T-helper 2 cell treated with Interferon-gamma antibody and Interleukin-4, amounts not matched to agents 100 ng/mL and 5 ng/mL, for 36 hours (primary cell): ENCODE data around the gene RUFY3. TPM values are rescaled to one million over a fixed set of nuclear protein-coding genes. Genes with fewer than 3 reads are reported as not detected.
"Not testable (repeated sequence)": the region's sequence is repeated elsewhere in the genome, so short reads cannot be mapped to it uniquely, and the experiment has no call there.

Source experiments
- intact Hi-C: fragments of 100-400 bp; cut with micrococcal nuclease; formaldehyde crosslinking; loops from one replicate; pipeline ENCODE4 v1.15.1; 2023
- total RNA-seq: library from RNA; stranded (reverse); gene quantifications from 2 replicates; pipeline ENCODE4 v1.2.3, GENCODE V29; 2022

Gene RUFY3
- total RNA-seq, 1 donor from 2014 or later = 16.2 TPM

DNA sequence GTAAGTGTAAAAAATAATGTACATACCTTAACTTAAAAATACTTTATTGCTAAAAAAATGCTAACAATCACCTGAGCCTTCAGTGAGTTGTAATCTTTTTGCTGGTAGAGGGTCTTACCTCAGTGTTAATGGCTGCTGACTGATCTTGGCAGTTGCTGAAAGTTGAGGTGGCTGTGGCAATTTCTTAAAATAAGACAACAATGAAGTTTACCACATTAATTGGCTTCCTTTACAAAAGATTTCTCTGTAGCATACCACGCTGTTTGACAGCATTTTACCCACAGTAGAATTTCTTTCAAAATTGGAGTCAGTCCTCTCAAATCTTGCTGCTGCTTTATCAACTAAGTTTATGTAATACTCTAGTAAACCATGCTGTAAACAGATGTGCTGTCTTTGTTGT lies 47.6 kb downstream of the RUFY3 start:
- intact Hi-C loops = not testable (repeated sequence)

DNA sequence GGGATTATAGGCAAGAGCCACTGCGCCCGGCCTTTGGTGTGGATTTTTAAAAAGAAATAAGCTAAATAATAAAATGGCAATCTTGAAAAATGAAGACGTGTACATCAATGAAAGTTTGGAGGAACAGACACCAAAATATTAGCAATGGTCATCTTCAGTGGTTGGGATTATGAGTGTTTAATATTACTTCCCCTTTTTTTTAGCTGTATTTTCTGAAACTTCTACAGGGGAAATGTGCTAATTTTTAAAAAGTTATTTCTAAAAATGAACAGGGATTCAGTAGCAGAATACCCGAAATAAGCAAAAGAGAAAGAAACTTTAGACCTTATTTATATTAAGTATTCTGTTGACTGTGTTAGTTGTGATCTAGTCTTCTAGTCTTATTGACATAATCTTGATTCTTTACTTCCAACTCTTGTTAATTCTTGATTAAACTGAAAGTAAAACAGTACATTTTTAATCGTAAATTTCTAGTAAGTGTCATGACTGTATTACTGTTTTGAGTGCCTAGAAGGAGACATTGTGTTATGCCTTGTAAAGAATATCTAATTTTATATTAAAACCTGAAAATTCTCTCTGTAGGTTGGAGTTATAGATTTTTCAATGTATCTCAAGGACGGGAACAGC lies 51.3 kb downstream of the RUFY3 start:
- intact Hi-C loops = no loop called here

DNA sequence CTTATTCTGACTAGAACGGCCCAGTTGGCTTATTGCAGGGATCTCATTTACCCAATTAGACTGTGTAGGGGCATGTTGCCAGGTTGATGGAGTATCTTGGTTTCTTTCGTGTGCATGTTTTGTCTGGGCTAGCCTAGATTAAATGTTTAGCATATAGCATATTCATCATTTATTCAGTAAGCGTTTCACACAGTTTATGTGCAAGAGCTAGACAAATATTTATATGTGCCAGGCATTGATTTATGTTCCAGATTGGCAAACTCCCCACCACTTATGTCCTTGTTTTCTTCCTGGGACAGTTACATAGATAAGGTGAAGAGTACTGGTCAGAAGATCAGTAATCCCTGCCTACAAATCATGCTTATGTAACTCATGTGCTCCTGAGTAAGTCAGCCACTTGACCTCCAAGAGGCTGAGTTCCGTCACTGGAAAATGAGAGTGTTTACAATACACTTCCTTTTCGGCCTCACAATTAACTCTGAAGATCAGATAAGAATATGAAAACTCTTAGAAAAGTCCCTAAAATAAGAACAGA lies 57.2 kb downstream of the RUFY3 start:
- intact Hi-C loops = no loop called here

DNA sequence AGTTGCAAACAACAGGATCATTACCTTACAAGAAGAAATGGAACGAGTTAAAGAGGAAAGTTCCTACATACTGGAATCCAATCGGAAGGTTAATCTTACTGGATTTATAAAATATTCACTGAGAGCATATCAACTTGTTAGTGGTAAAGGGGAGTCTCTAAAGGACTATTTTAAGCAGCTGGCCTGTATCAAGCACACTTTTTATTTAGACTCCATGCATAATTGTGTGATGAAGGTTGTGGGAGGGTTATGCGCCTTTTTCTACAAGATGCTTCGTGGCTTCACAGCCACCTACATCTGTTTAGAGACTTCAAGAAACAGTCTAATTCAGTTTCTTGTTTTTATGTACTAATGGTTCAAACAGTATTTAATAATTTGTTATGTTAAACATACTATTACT lies 61.3 kb downstream of the RUFY3 start:
- intact Hi-C loops = no loop called here

DNA sequence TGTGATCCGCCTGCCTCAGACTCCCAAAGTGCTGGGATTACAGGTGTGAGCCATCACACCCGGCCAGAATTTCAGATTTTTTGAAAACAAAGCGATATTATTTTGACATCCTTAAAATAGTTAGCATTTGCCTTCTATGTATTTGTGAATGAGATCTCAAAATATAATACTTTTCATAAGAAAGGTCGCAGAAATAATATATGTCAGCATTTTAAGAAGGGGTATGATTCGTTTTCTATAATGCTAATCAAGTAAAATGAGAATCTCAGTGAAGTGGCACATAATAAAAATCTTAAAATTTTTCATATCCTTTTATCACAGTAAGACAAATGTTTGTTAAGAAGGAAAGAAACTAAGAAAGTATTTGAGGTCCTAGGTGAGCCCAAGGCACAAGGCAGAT lies 65.7 kb downstream of the RUFY3 start:
- intact Hi-C loops = no loop called here

DNA sequence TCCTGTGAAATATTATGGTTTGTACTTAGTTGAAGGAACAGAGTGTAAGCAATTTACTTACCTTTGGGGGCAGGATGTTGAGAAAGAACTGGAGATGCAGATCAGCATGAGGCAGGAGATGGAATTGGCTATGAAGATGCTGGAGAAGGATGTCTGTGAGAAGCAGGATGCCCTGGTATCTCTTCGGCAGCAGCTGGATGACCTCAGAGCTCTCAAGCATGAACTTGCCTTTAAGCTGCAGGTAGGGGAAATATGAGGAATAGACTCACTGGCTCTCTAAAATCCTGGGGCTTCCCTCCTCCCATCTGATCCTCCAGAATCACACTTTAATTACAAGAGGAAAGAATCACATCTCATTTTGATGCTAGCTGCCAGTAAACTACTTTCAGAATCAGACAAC lies 67.0 kb downstream of the RUFY3 start:
- intact Hi-C loops = no loop called here

DNA sequence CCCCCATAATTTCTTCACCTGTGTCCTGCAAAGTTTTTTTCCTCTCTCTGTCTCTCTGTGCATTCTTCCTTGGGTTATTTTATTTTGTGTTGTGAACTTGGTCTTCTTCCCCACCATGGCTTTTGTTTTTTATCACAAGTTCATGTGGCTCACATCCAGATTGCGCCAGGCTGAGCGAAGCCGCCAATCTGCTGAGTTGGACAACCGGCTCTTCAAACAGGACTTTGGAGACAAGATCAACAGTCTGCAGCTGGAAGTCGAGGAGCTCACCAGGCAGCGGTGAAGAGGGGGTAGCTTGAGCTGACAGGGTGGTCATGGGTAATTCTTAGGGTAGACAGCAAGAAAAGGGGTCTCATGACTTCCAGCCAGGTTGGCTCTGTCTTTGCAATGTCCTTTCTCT lies 71.9 kb downstream of the RUFY3 start:
- intact Hi-C loops = no loop called here

DNA sequence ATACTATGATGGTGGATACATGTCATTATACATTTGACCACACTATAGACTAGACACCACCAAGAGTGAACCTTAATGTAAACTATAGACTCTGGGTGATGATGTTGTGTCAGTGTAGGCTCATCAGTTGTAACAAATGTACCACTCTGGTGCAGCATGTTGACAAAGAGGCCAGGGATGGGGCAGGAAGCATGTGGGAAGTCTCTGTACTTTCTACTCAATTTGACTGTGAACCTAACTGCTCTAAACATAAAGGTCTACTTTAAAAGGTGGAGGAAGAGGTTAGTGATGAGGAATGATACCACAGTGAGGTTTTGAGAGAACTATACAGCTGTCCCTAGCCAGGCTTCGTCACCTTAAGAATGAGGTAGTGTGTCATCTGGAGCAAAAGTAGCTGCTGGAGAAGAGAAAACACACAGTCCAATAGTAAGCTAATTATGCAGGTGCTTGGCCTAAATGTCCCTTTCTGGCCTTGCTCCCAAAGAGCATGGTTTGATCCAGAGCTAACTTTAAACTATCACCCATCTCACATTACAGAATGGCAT lies 79.6 kb downstream of the RUFY3 start:
- intact Hi-C loops = no loop called here

DNA sequence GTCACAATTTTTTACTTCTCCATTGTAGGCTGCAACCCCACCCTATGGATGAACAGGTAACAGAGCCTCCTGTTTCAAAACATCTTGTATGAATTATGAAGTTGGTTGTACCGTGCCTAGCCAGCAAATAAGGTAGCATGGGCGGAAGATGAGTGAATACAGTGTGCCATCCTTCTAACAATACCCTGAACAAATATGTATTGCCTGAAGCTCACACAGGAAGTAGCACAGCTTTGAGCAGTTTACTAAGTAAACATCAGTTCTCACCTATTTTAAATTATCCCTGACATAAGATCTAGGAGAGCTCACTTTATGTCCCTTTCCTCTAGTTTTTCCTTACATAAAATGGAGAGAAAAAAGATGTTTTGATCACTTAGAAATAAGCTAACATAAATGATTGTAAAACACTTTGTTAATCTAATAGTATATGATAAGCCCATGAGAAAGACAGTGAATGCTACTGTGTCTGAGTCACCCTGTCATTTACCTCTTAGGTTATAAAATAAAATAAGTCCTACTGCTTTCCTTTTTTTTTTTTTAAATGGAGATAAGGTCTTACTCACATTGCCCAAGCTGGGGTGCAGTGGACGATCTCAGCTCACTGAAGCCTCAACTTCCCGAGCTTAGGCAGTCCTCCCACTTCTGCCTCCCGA lies 81.3 kb downstream of the RUFY3 start:
- intact Hi-C loops = no loop called here

DNA sequence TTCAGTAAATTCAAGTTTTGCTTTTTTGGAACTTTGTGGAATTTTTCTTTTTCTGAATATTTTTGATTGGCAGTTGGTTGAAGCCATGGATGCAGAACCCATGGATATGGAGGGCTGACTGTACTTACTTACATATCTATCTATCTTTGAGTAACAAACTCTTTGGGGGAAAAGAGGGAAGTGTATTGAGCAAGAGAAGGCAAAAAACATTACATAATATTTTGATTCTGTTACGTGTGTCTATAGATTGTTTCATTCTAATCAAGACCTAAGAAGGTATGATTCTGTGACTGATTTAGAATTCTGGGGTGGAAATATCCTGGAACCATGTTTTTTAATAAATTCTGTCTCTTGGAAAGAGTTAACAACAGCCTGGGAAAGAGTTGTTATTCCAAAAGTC lies 86.4 kb downstream of the RUFY3 start:
- intact Hi-C loops = no loop called here

DNA sequence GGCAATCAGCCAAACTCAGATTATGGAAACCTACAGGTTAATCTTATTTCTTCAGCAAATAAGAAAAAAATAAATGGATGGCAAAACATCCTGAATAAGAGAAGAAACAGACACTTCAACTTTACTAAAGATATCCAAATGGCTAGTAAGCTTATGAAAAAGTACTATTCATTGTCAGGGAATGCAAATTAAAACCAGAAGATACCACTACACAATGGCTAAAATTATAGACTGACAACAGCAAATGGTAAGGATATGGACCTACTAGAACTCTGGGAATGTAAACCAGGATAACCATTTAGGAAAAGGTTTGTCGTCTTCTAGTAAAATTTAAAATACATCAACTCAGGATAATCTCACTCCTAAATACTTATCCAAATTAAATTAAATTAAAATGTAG lies 93.6 kb downstream of the RUFY3 start:
- intact Hi-C loops = no loop called here

DNA sequence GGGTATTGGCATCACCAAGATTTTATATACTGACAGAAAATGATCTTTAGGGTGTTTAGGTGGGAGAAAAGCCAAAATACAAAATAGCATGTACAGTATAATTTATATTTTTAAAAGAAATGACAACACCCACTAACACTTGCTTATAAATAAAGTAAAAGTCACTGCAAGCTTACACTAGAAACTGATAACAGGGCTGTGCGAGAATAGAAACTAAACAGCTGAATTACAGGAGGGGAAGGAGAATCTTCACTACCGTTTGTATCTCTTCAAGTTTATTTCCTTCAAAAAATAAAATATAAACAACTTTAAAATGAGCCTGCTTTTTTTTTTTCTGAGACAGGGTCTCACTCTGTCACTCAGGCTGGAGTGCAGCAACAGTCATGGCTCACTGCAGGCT lies 95.1 kb downstream of the RUFY3 start:
- intact Hi-C loops = no loop called here

DNA sequence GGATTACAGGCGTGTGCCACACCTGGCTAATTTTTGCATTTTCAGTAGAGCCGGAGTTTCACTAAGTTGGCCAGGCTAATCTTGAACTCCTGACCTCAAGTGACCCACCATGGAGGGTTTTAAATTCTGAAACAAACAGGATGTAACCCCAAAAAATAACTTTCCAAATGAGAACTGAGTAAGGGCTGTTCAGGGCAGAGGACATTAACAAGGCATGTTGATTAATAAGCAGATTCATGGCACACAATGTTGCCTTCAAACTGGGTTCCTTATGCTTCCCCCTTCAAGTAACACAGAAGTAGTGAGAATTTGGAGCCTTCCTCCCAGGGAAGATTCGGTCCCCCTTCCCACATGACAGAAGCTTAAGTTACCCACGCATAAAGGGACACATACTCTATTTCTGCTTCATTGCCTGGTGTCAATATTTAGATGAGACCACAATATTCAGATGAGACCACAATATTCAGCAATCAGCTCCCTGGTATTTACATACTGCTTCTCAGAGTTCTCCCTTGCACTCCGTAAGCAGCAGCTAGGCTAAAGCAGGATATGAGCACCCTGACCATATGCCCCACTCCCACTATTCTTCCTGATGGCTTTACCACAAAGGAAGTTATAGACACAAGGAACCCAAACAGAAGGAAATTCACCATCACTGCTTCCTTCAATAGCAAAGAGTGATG lies 96.5 kb downstream of the RUFY3 start:
- intact Hi-C loops = no loop called here

DNA sequence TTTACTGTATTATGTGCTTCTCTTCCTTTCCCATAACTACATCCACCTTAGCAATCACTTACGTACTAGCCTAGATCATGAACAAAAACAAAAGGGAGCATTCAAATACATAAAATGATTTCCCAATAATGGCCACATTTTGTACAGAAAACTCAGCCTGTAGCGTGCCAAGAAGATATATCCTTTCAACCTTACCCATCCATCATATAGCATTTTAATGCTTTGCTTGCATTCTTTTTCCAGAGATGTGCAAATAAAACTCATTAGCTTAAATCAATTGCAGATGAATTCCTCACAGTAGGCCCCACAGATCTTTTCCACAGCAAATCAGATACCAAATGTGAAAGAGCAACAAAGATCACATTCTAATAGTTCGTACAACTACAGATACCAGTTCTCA lies 97.2 kb downstream of the RUFY3 start:
- intact Hi-C loops = no loop called here

DNA sequence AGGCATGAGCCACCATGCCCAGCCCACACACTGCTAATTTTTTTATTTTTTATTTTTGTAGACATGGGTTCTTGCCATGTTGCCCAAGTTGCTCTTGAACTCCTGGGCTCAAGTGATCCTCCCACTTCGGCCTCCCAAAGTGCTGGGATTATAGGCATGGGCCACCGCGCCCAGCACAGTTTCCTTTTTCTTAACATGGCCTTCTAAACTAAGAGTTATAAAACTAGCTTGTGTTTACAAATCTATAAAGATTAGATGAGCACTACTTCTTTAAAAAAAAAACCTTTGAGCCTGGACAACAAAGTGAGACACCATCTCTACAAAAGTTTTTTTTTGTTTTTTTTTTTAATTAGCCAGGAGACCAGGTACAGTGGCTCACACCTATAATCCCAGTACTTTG lies 107.3 kb downstream of the RUFY3 start:
- intact Hi-C loops = no loop called here

DNA sequence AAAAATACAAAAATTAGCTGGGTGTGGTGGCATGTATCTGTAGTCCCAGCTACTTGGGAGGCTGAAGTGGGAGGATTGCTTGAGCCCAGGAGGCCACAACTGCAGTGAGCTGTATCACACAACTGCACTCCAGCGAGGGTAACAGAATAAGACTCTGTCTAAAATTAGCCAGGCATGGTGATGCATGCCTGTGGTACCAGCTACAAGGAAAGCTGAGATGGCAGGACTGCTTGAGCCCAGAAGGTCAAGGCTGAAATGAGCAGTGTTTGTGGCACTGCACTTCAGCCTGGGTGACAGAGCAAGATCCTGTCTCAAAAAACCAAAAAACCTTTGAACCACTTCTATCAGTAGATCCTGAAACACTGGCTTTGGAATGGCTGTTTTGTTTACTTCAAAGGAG lies 107.7 kb downstream of the RUFY3 start:
- intact Hi-C loops = no loop called here

DNA sequence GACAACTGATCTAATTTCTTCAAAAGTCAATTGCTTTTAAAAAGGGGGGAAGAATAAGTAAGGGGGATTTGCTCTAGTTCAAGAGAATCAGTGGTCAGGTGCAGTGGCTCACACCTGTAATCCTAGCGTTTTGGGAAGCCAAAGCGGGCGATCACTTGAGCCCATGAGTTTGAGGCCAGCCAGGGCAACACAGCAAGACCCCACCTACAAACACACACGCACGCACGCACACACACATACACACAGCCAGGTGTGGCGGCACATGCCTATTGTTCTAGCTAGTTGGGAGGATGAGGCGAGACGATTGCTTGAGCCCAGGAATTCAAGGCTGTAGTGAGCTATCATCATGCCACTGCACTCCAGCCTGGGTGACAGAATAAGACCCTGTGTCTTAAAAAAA lies 108.3 kb downstream of the RUFY3 start:
- intact Hi-C loops = no loop called here

DNA sequence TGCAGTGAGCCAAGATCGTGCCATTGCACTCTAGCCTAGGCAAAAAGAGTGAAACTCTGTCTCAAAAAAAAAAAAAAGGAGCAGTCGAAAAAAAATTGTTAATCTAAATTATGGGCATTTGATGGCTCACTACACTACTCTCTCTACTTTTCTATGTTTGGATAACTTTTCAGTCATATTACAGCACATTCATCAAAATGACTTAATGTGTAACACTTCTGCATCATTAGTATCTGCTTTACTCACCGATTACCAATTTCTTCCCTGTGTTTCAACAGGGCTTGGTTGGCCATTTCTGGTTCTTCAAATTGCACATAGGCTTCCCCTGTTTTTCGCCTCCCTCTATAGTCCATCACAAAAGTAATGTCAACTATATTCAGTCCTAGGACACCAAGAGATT lies 109.5 kb downstream of the RUFY3 start:
- intact Hi-C loops = no loop called here

DNA sequence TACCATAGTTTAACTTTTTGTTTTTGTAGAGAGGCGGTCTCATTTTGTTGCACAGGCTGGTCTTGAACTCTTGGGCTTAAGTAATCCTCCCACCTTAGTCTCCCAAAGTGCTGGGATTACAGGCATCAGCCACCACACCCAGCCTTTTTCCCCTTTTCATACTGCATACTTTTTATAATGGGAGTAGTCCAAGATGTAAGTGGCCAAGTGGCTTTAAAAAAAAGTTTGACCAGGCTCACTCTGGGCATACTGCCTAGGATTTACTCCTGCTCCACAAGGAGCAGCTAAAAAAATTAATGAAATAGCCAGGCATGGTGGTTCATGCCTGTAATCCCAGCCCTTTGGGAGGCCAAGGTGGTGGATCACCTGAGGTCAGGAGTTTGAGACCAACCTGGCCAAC lies 111.9 kb downstream of the RUFY3 start:
- intact Hi-C loops = no loop called here

DNA sequence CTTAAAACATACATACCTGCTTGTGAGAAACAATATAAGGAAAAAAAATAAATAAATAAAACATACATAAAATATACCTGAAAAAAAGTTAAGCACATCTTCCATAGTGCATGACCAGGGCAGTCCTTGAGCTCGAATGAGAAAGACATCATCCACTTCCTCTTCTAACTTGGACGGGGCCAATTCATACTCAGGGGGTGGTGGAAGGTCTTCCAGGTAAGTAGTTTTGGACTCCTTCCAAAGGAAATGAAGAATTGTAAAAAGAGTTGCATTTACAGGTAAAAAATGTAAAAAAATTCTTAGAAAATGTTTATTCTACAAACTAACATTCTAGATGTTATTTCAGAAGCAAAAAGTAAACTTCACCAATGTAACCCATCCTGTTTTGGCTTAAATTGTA lies 114.3 kb downstream of the RUFY3 start:
- intact Hi-C loops = no loop called here

DNA sequence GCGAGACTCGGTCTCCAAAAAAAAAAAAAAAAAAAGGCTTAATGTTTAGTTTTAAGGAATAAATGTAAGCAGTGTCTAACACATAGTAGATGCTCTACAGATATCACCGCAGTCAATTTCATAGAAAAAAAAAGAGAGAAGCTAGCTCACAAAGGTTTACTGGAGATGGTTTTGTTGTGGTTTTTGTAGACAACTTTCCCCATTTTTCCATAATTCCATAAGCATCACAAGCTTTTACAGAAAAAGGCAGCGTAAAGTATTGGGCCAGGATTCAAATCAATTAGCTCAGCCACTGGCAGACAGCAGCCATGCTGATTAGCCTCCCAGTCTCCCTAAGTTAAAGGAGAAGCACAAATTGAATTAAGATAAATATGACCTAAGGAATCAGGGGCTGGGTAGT lies 116.4 kb downstream of the RUFY3 start:
- intact Hi-C loops = no loop called here
